HG03175 (cell line): Measurements from ENCODE around the gene SCIMP.
"Not testable (repeated sequence)": the region's sequence is repeated elsewhere in the genome, so short reads cannot be mapped to it uniquely, and the experiment has no call there.

ENCODE experiments used
- ATAC-seq: cut with Tn5 transposase; IDR thresholded peaks from one replicate; pipeline ENCODE4 v1.9.1; 2021; ENCODE audit warnings: mild to moderate bottlenecking, moderate library complexity; ENCODE audit not compliant: unreplicated experiment

SCIMP gene

GRCh38 chr17:5234645-5235576, at the start of gene SCIMP:
SCIMP (minus strand) TSS chr17:5234860; CDS start chr17:5234755, 105 bp downstream.
- peak; percentile 64 for ATAC-seq

GRCh38 chr17:5283571-5284315, 49.1 kb upstream of the SCIMP start:
- ATAC-seq = no peak

DNA sequence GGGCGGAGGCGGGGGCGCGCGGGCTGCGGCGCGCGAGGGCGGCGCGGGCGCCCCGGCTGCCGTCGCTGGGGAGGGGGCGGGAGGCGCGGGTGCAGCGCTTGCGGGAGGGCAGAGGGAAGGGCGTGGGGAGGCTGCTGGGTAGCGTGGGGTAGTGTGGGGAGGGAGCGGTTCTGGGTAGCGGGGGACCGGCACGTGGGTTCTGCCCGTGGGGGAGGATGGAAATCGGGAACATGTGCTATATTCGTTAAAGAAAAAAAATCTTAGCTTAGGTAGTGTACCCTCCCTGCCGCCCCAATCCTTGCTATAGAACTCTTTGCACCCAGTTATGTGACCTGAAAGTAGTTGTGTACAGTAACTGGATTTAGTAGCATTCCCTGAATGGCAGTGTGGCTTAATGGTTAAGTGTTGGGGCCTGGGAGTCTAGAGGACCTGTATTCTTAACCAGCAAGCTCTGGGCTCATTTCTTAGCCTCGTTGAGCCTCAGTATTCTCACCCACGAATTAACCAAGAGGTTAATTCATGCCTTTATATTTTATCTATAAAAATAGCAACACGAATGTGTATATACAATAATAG, 48.1 kb upstream of the SCIMP start:
- ATAC-seq = no peak

GRCh38 chr17:5281814-5282641, 47.4 kb upstream of the SCIMP start, which contains the start of gene RABEP1:
RABEP1 (plus strand) TSS chr17:5282284; CDS start chr17:5282487, 203 bp downstream.
- no peak for ATAC-seq

GRCh38 chr17:5272322-5272721, 37.7 kb upstream of the SCIMP start:
- ATAC-seq = no peak

DNA sequence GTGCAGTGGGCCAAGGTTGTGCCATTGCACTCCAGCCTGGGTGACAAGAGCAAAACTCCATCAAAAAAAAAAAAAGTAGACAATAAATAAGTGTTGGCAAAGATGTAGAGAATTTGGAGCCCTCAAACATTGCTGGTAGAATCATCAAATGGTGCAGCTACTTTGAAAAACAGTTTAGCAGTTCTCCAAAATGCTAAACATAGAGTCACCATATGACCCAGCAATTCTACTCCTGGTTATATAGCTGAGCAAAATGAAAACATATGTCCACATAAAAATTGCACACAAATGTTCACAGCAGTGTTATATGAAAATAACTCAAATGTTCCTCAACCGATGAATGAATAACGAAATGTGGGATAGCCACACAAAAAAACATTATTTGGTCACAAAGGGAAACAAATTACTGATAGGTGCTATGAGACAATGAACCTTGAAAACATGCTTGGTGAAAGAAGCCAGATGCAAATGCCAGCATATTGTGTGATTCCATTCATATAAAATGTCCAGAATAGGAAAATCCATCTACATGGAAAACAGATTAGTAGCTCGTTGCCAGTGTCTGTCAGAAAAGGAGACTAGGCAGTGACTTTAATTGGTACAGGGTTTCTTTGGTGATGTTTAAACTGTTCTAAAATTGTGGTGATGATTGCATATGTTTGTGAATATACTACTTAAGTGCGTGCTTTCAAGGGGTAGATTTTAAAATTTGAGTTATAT, 34.7 kb upstream of the SCIMP start:
- ATAC-seq = no peak

DNA sequence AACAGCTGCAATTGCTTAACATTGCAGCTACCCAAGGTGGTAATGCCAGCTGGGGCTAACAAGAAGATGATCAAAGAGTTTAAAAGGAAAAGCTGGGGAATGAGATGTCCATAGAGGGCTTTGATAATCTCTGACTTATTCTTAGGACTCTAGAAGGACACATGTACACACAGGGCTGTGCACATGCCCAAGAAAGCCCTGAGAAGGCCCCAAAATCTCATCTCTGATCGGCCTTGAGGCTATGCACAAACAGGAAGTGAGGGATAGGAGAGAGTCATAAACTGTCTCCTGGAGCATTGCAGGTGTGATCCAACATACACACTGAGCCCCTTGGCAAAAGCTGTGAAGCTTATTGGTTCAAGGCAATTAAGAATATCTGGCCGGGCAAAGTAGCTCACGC, 30.2 kb upstream of the SCIMP start:
- ATAC-seq = no peak

DNA sequence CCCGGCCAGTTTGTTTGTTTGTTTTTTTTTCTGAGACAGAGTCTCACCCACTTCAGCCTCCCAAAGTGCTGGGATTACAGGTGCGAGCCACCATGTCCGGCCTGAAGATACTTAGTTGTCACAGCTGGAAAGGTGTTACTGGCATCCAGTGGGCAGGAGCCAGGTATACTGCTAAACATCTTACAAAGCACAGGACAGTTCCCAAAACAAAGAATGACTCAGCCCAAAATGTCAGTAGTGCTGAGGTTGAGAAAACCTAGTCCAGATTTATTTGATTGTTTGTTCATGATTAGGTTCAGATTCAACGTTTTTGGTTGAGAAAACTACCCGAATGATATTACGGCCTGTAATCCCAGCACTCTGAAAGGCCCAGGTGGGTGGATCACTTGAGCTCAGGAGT, 28.8 kb upstream of the SCIMP start:
- ATAC-seq = no peak

- no peak for ATAC-seq
Observed at GRCh38 chr17:5262416-5262991, 27.8 kb upstream of the SCIMP start.

DNA sequence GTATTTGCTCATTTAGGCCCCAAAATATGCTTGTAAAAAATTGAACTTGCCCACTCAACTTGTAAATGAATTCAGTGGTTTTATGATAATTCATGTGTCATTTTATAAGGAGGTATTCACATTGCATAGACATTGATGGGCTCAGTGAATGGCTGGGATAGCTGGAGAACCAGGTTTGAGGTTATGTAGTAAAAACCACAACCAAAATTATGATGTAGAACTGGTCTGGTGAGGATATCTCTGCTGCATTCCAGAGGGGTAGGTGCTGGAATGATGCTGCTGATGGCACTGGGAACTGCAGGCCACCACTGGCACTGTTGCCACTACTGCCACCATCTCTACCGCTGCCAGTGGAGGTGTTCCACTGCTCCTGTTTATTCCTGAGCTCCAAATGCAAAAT, 25.9 kb upstream of the SCIMP start:
- ATAC-seq = no peak

- no peak for ATAC-seq
Observed at GRCh38 chr17:5257124-5257523, 22.5 kb upstream of the SCIMP start.

DNA sequence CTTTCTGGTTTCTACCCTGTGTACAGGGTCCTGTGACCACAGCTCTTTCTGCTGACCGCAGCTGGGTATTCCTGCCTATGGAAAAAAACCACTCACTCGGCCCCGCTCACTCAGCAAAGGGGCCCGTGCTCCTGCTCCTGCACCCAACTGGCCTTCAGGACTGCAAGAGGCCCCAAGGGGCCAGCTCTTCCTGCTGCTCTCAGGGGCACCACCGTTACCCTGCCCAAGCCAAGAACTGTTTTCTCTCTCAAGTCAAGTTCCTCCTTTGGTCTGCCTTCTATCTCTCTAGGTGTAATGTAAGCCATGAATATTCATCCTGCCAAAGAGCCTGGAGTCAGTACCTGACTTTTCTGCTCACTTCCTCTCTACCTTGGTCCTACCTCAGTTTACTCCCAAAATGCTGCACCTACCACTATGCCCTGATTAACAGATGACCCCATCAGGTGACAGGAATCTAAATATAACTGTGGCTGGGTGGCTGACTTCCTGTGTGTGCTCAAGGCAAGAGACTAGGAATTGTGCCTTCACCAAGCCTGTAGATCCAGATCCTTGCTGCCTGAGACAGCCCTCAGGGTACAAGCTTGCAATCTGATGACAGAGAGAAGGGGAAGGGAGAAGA, 20.4 kb upstream of the SCIMP start:
- ATAC-seq = no peak

DNA sequence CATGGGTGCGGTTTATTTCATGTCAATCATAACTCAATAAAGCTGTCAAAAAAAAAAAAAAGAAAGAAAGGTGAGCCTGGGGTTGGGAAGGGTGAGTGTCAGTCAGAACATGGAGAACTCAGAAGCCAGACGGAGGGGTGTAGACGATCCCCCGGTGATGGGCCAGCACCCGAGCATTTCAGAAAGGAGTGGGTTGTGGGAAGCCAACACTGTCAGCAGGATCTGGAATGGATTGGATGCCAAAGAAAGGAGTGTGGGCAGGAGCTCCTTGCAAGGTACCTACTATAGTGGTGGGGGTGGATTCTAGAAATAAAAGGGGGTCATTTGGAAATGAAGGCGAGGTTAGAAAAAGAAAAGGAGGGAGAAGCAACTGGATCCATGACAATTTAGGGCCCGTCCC, 19.8 kb upstream of the SCIMP start:
- ATAC-seq = no peak

GRCh38 chr17:5249615-5250014, 15.0 kb upstream of the SCIMP start:
- ATAC-seq = no peak

DNA sequence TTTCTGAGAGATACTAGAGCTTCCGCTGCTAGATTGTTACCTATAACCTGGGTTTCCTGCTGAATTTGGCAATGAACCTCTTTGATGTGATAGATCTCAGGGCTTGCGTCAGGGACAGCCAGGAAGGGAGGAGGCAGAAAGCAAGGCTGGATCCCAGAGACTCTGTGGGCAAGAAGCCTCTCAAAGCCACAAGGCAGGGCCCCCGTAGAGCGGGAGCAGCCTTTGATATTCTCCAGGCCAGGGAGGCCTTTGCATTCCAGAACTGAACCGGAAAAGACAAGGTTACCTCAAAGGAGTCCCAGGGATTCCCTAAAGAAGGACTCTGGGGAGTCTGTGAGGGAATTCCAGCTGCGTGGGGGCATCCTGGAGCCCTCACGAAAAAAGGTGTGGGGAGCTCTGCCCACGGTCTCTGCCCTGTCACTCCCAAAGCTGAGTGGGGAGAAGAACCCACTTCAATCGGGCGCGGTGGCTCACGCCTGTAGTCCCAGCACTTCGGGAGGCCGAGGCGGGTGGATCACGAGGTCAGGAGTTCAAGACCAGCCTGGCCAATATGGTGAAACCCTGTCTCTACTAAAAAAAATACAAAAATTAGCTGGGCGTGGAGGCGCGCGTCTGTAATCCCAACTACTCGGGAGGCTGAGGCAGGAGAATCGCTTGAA, 14.3 kb upstream of the SCIMP start:
- no peak for ATAC-seq

DNA sequence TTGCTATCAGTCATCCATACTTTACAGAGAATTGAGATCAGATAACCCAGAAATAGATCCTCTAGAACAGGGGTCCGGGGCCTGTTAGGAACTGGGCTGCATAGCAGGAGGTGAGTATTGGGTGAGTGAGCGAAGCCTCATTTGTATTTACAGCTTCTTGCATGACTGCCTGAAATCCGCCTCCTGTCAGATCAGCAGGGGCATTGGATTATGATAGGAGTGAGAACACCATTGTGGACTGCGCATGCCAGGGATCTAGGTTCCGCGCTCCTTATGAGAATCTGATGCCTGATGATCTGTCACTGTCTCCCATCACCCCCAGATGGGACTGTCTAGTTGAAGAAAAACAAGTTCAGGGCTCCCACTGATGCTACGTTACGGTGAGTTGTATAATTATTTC, 13.0 kb upstream of the SCIMP start:
- no peak for ATAC-seq

DNA sequence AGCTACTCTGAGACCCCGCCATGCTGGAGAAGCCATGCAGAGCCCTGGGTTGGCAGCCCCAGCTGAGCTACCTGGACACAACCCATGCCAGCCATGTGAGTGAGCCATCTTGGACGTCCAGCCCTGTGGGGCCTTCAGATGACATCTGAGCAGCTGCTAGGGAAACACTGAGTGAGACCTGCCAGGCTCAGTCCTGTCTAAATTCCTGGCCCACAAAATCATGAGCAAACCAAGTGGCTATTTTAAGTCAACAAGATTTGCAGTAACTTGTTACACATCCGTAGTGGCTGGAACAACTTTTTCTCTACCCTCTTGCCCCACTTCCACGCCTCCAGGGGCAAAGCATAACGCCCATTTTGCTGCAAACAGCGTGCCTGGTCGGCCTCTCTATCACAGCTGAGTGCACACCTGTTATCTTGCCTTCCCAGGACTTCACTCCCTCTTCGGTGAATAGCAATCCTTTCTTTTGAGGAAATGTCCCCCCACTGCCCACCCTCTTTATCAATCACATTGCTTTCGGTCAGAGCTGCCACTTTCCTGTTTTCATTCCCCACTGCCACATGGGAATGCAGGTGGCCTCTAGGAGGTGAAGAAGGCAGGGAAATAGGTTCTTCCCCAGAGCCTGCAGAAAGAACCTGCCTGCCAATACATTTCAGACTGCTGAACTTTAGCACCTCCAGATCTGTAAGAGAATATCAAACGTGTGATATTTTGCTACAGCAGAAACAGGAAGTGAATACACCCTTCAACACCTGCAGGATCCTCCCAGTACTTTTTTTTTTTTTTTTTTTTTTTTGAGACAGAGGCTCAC, 7.4 kb upstream of the SCIMP start:
- peak; percentile 70 for ATAC-seq

DNA sequence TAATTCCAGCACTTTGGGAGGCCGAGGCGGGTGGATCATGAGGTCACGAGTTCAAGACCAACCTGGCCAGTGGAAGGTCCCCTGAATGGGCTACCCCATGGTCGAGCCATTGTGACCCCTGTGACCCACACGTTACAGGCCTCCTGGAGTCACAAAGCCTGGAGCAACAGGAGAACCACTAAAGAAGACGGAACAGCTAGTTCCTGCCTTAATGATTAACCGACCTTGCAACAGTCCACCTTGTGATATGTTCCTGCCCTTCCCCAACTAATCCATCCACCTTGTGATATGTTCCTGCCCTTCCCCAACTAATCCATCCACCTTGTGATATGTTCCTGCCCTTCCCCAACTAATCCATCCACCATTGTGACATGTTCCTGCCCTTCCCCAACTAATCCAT, 5.1 kb upstream of the SCIMP start:
- ATAC-seq = not testable (repeated sequence)
